ENCODE measurements around the gene ZMIZ1. TPM values are rescaled to one million over a fixed set of nuclear protein-coding genes. Genes with fewer than 3 reads are reported as not detected.

Gene ZMIZ1
- total RNA-seq, 1 experiment from 2014 or later = 34.2 TPM

DNA sequence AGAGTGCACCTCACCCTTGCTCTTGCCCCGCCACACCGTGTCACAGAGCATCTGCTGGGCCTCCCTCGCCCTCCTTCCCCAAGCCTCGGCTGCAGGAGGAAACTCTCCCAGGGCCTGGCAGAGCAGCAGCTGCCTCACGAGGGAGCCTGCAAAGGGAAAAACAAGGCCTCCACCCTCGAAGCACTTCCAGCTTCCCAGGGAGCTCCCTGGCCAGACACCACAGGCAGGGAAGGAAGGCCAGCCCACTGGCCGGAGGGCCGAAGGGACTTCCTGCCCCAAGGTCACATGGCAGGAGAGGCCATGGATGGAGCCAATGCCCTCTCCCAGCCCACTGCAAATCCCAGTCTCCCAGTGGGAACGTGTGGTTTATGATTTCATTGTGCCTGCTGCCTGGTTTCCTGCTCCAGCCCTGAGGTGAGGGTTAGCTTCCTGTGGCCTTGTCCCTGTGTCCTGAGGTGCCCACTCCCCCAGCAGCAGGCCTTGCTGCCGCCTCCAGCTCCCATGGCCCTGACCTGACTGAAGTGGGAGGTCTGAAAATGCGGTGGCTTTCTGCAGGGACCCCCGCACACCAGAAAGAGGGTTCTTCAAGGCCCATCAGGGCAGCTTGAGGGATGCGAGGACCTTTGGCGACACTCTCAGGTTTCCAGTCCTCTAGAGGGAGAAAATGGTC is 178.0 kb downstream of the ZMIZ1 start:
- H3K4me3 ChIP-seq (ENCODE audit: low read depth in 2 of 2, low read length in 2 of 2) = no peak overlapping the region
- H3K36me3 ChIP-seq (ENCODE audit: control insufficient read depth, insufficient read depth, low read length) = no peaks in the 10 kb centered on the region
- TF ChIP-seq, protein P1, sequence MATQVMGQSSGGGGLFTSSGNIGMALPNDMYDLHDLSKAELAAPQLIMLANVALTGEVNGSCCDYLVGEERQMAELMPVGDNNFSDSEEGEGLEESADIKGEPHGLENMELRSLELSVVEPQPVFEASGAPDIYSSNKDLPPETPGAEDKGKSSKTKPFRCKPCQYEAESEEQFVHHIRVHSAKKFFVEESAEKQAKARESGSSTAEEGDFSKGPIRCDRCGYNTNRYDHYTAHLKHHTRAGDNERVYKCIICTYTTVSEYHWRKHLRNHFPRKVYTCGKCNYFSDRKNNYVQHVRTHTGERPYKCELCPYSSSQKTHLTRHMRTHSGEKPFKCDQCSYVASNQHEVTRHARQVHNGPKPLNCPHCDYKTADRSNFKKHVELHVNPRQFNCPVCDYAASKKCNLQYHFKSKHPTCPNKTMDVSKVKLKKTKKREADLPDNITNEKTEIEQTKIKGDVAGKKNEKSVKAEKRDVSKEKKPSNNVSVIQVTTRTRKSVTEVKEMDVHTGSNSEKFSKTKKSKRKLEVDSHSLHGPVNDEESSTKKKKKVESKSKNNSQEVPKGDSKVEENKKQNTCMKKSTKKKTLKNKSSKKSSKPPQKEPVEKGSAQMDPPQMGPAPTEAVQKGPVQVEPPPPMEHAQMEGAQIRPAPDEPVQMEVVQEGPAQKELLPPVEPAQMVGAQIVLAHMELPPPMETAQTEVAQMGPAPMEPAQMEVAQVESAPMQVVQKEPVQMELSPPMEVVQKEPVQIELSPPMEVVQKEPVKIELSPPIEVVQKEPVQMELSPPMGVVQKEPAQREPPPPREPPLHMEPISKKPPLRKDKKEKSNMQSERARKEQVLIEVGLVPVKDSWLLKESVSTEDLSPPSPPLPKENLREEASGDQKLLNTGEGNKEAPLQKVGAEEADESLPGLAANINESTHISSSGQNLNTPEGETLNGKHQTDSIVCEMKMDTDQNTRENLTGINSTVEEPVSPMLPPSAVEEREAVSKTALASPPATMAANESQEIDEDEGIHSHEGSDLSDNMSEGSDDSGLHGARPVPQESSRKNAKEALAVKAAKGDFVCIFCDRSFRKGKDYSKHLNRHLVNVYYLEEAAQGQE (IDR thresholded peaks at IDR 0.05; ENCODE audit: insufficient read depth in 1 of 2, low read depth in 2 of 2, low read length in 1 of 2) = no peak
- TF ChIP-seq POLR2AphosphoS5 (IDR thresholded peaks at IDR 0.05; ENCODE audit: low read depth, low read length) = no peak
- TF ChIP-seq TCF7L2 (IDR thresholded peaks at IDR 0.05; ENCODE audit: low read depth, low read length) = no peak
- TF ChIP-seq SIN3A (IDR thresholded peaks at IDR 0.05; ENCODE audit: borderline replicate concordance, insufficient read depth, low read depth, low read length) = no peak
- TF ChIP-seq, protein P2, sequence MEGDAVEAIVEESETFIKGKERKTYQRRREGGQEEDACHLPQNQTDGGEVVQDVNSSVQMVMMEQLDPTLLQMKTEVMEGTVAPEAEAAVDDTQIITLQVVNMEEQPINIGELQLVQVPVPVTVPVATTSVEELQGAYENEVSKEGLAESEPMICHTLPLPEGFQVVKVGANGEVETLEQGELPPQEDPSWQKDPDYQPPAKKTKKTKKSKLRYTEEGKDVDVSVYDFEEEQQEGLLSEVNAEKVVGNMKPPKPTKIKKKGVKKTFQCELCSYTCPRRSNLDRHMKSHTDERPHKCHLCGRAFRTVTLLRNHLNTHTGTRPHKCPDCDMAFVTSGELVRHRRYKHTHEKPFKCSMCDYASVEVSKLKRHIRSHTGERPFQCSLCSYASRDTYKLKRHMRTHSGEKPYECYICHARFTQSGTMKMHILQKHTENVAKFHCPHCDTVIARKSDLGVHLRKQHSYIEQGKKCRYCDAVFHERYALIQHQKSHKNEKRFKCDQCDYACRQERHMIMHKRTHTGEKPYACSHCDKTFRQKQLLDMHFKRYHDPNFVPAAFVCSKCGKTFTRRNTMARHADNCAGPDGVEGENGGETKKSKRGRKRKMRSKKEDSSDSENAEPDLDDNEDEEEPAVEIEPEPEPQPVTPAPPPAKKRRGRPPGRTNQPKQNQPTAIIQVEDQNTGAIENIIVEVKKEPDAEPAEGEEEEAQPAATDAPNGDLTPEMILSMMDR (IDR thresholded peaks at IDR 0.05) = no peak
- H3K9me3 ChIP-seq (ENCODE audit: control insufficient read depth, insufficient read depth, low read depth, low read length) = no peaks in the 10 kb centered on the region
- no peaks in the 10 kb centered on the region for H3K27me3 ChIP-seq (ENCODE audit: control insufficient read depth, insufficient read depth, low read length)
- DNase-seq (ENCODE audit: low read depth, low spot score) (no peak), ATAC-seq (no peak; the same call in 1 of the 2 replicates)
- ChIA-PET CTCF (interaction anchor here (0.7 kb wide), 1 partner anchor 52 kb away, joined by 3 read pairs; no protein-coding TSS in a partner anchor), POLR2A (no interaction called here)
- no TSS peak for BruUV-seq (replicated peaks)
- no peak overlapping the region for H3K27ac ChIP-seq (ENCODE audit: low read length)
- in situ Hi-C loops (cut with HindIII; ENCODE audit: low pct_unique_long_range_greater_than_20kb, low sequenced_read_pairs) (no loop called here), intact Hi-C loops (cut with micrococcal nuclease; ENCODE audit: unreplicated experiment) (no loop called here)
- H3K4me1 ChIP-seq (ENCODE audit: control insufficient read depth, insufficient read depth, low read length) = peaks cover 4% of the 10 kb centered on the region

DNA sequence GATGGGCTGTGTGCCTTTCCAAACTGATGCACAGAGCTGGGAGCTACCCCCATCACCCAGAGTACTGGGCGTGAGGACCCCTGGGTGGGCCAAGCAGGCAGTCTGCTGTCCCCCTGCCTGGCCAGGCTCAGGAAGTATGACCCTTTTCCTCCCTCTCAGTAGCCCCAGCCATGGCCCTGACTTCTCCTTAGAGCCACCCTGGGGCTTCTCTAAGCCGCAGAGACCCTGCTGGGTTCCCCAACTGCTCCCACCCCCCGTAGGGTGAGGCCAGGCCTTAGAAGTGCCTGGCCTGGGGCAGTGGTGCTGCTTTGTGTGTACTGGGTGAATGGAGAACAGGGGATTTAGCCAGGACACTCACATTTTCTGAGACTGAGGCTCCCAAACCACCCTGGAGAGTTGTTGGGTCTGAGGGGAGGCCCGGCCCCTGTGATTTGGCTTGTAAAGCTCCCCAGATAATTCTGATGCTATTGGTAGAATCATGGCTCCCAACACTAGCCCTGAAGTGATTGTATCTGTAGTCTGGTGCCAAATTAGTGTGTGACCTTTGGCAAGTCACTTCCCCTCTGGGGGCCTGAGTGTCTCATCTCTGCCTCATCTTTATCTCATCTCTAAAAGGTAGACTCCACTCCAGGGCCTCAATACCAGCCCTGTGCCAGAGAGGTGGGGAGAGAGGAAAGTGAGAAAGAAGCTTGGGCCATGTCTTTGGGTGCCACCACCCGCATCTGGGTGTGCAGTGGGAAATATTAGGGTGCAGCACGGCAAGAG is 178.8 kb downstream of the ZMIZ1 start:
- no peaks in the 10 kb centered on the region for H3K36me3 ChIP-seq (ENCODE audit: control insufficient read depth, insufficient read depth, low read length)
- TF ChIP-seq SIN3A (IDR thresholded peaks at IDR 0.05; ENCODE audit: borderline replicate concordance, insufficient read depth, low read depth, low read length) (no peak), TCF7L2 (IDR thresholded peaks at IDR 0.05; ENCODE audit: low read depth, low read length) (no peak), POLR2AphosphoS5 (IDR thresholded peaks at IDR 0.05; ENCODE audit: low read depth, low read length) (no peak)
- TF ChIP-seq, protein P2 (IDR thresholded peaks at IDR 0.05) = no peak
- TF ChIP-seq, protein P1 (IDR thresholded peaks at IDR 0.05; ENCODE audit: insufficient read depth in 1 of 2, low read depth in 2 of 2, low read length in 1 of 2) = no peak
- H3K27me3 ChIP-seq (ENCODE audit: control insufficient read depth, insufficient read depth, low read length) = no peaks in the 10 kb centered on the region
- H3K4me1 ChIP-seq (ENCODE audit: control insufficient read depth, insufficient read depth, low read length) = peaks cover 4% of the 10 kb centered on the region
- H3K4me3 ChIP-seq (ENCODE audit: low read depth in 2 of 2, low read length in 2 of 2) = no peak overlapping the region
- intact Hi-C loops (cut with micrococcal nuclease; ENCODE audit: unreplicated experiment) = no loop called here
- POLR2A ChIA-PET = interaction anchor here (0.5 kb wide), 1 partner anchor 107 kb away, joined by 3 read pairs; no protein-coding TSS in a partner anchor
- H3K27ac ChIP-seq (ENCODE audit: low read length) = no peak overlapping the region
- in situ Hi-C loops (cut with HindIII; ENCODE audit: low pct_unique_long_range_greater_than_20kb, low sequenced_read_pairs) = no loop called here
- no peak for ATAC-seq
- H3K9me3 ChIP-seq (ENCODE audit: control insufficient read depth, insufficient read depth, low read depth, low read length) = no peaks in the 10 kb centered on the region
- DNase-seq (ENCODE audit: low read depth, low spot score) = no peak
- CTCF ChIA-PET = no interaction called here
- BruUV-seq (replicated peaks) = no TSS peak
